A673 (cell line): ENCODE measurements around the gene CSF2RB. TPM values are rescaled to one million over a fixed set of nuclear protein-coding genes. Genes with fewer than 3 reads are reported as not detected.
A peak's percentile ranks its signal among the peaks of the same experiment; 100 is the strongest.

Source experiments
- BruUV-seq: library from RNA; stranded (reverse); fragments of 400-500 nt; replicated peaks from 2 replicates; lab custom pipeline; 2021; lab: Mats Ljungman, UMichigan
- CTCF ChIA-PET: fragments of 300-600 bp; sonication (Branson Sonifier 250); formaldehyde crosslinking; loops from one replicate; lab custom pipeline; 2022; ENCODE audit warnings: antibody characterized with exemption; lab: Charles Lee
- POLR2A ChIA-PET: fragments of 300-600 bp; sonication (Branson Sonifier 250); formaldehyde crosslinking; loops from one replicate; lab custom pipeline; 2022; ENCODE audit warnings: antibody characterized with exemption; ENCODE audit not compliant: low non-redundant PET; lab: Charles Lee
- DNase-seq: peaks from one replicate; pipeline ENCODE4 v3.0.0-alpha.2; 2015; ENCODE audit warnings: low spot score
- H3K27ac ChIP-seq: fragments of 200-600 bp; sonication (generic); 2 replicates; pipeline ENCODE4 v1.5.1; 2016; ENCODE audit warnings: mixed run types, low read depth, mild to moderate bottlenecking, mixed read lengths, antibody characterized with exemption, low read length; ENCODE audit not compliant: poor library complexity, severe bottlenecking
- H3K27me3 ChIP-seq: fragments of 200-600 bp; sonication (generic); replicated peaks from 2 replicates; pipeline ENCODE4 v1.6.1; 2017; ENCODE audit warnings: mixed run types, low read depth, mild to moderate bottlenecking, mixed read lengths, antibody characterized with exemption, low read length; ENCODE audit not compliant: insufficient read depth, poor library complexity
- H3K36me3 ChIP-seq: fragments of 200-600 bp; sonication (generic); 2 replicates; pipeline ENCODE4 v1.6.1; 2016; ENCODE audit warnings: mixed run types, mild to moderate bottlenecking, mixed read lengths, antibody characterized with exemption, low read length; ENCODE audit not compliant: insufficient read depth, poor library complexity, severe bottlenecking
- H3K4me1 ChIP-seq: fragments of 200-600 bp; sonication (generic); 2 replicates; pipeline ENCODE4 v1.6.1; 2017; ENCODE audit warnings: mixed run types, mild to moderate bottlenecking, mixed read lengths, antibody characterized with exemption, low read length; ENCODE audit not compliant: insufficient read depth, poor library complexity, severe bottlenecking
- H3K4me3 ChIP-seq: fragments of 200-600 bp; sonication (generic); 2 replicates; pipeline ENCODE4 v1.5.1; 2016; ENCODE audit warnings: low read depth, mixed run types, mild to moderate bottlenecking, mixed read lengths, low read length; ENCODE audit not compliant: poor library complexity, severe bottlenecking
- H3K9me3 ChIP-seq: fragments of 200-600 bp; sonication (generic); 2 replicates; pipeline ENCODE4 v1.6.1; 2016; ENCODE audit warnings: mixed run types, low read depth, mild to moderate bottlenecking, mixed read lengths, antibody characterized with exemption, low read length; ENCODE audit not compliant: poor library complexity, severe bottlenecking
- EZH2 ChIP-seq: fragments of 200-600 bp; sonication (generic); IDR thresholded peaks from 2 replicates; pipeline ENCODE4 v1.6.1; 2017; ENCODE audit warnings: borderline replicate concordance, low read depth, mild to moderate bottlenecking, mixed read lengths, antibody characterized with exemption, low read length; ENCODE audit not compliant: poor library complexity, severe bottlenecking
- intact Hi-C: fragments of 100-400 bp; cut with micrococcal nuclease; formaldehyde crosslinking; loops from one replicate; pipeline ENCODE4 v1.10.0; 2022; ENCODE audit not compliant: unreplicated experiment
- total RNA-seq: library from RNA; stranded (reverse); gene quantifications from 2 replicates; pipeline ENCODE4 v1.2.3, GENCODE V29; 2021
- TF ChIP-seq, protein P1 (sequence below): fragments of 300-800, 200-600 bp; sonication (generic); conservative IDR thresholded peaks from 2 replicates; pipeline ENCODE4 v1.5.1; 2017; ENCODE audit warnings: low read depth, mild to moderate bottlenecking, antibody characterized with exemption, low read length, moderate library complexity, mixed read lengths

The CSF2RB gene
- total RNA-seq, 1 experiment from 2014 or later: not detected

GRCh38 chr22:36976606-36977005, 63.2 kb downstream of the CSF2RB start:
- no peaks in the 10 kb centered on the region for H3K4me1 ChIP-seq
- intact Hi-C loops: loop anchor here (2.0 to 5.0 kb wide), 2 partner anchors 104 to 194 kb away; no protein-coding TSS in a partner anchor
- H3K9me3 ChIP-seq: no peaks in the 10 kb centered on the region

DNA sequence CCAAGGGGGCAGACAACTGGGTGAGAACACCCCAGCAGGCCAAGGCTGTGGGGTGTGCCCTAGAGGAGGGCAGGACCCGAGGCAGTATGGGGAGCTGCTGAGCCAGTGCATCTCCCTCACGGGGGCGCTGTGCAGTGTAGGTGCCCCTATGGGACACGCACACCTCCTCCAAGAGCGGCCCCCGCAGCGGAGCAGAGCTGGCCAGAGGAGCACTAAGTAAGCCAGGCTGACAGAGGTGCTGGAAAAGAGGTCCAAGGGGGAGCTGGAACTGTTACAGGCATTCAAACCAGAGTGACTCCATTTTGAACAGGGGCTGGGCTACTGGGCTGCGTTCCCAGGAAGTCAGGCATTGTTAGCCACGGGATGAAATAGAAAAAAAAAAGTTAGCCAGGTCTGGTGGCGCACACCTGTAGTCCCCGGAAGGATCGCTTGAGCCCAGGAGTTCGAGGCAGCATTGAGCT, 64.0 kb downstream of the CSF2RB start:
- Histone ChIP-seq H3K27ac (no peak overlapping the region), H3K4me1 (no peaks in the 10 kb centered on the region), H3K27me3 (no peaks in the 10 kb centered on the region), H3K9me3 (no peaks in the 10 kb centered on the region), H3K4me3 (peak overlapping the region; percentile 44), H3K36me3 (no peaks in the 10 kb centered on the region)
- intact Hi-C loops: loop anchor here (2.0 to 5.0 kb wide), 2 partner anchors 105 to 195 kb away; no protein-coding TSS in a partner anchor
- POLR2A ChIA-PET: no interaction called here
- DNase-seq: peak; percentile 76
- no peak for TF ChIP-seq EZH2
- TF ChIP-seq, protein P1, sequence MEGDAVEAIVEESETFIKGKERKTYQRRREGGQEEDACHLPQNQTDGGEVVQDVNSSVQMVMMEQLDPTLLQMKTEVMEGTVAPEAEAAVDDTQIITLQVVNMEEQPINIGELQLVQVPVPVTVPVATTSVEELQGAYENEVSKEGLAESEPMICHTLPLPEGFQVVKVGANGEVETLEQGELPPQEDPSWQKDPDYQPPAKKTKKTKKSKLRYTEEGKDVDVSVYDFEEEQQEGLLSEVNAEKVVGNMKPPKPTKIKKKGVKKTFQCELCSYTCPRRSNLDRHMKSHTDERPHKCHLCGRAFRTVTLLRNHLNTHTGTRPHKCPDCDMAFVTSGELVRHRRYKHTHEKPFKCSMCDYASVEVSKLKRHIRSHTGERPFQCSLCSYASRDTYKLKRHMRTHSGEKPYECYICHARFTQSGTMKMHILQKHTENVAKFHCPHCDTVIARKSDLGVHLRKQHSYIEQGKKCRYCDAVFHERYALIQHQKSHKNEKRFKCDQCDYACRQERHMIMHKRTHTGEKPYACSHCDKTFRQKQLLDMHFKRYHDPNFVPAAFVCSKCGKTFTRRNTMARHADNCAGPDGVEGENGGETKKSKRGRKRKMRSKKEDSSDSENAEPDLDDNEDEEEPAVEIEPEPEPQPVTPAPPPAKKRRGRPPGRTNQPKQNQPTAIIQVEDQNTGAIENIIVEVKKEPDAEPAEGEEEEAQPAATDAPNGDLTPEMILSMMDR: peak; percentile 69
- BruUV-seq: no TSS peak
- CTCF ChIA-PET: interaction anchor here (0.6 to 1.4 kb wide), 7 partner anchors 9 to 198 kb away, joined by 3 to 4 read pairs (median 3); no protein-coding TSS in a partner anchor

More at GRCh38 chr22:36976606-36977005, 63.2 kb downstream of the CSF2RB start:
- H3K36me3 ChIP-seq: no peaks in the 10 kb centered on the region
- ChIA-PET CTCF (interaction anchor here (0.6 kb wide), 1 partner anchor 52 kb away, joined by 4 read pairs; no protein-coding TSS in a partner anchor), POLR2A (no interaction called here)
- no peaks in the 10 kb centered on the region for H3K27me3 ChIP-seq
- DNase-seq: no peak
- TF ChIP-seq, protein P1: no peak
- no peak for TF ChIP-seq EZH2
- H3K27ac ChIP-seq: no peak overlapping the region
- no TSS peak for BruUV-seq
- H3K4me3 ChIP-seq: no peak overlapping the region

- no peak for TF ChIP-seq EZH2
- TF ChIP-seq, protein P1: peak; percentile 90
- peak overlapping the region; percentile 44 for H3K4me3 ChIP-seq
- POLR2A ChIA-PET: no interaction called here
- no peaks in the 10 kb centered on the region for H3K27me3 ChIP-seq
- DNase-seq: peak; percentile 93
- no peaks in the 10 kb centered on the region for H3K4me1 ChIP-seq
- CTCF ChIA-PET: interaction anchor here (0.5 to 1.4 kb wide), 8 partner anchors 9 to 199 kb away, joined by 3 to 5 read pairs (median 3); no protein-coding TSS in a partner anchor
- no peak overlapping the region for H3K27ac ChIP-seq
- H3K36me3 ChIP-seq: no peaks in the 10 kb centered on the region
- intact Hi-C loops: loop anchor here (1.0 to 5.0 kb wide), 4 partner anchors 106 to 431 kb away; no protein-coding TSS in a partner anchor
- no peaks in the 10 kb centered on the region for H3K9me3 ChIP-seq
- no TSS peak for BruUV-seq
Measured at GRCh38 chr22:36977947-36978660, 64.7 kb downstream of the CSF2RB start.
